ENCODE measurements around the gene MEOX1. TPM values are rescaled to one million over a fixed set of nuclear protein-coding genes. Genes with fewer than 3 reads are reported as not detected.
A peak's percentile ranks its signal among the peaks of the same experiment; 100 is the strongest.

MEOX1 gene
- total and polyA plus RNA-seq, 2 of the 13 experiments (the other 11 are each of a cell fraction or from before 2014, with no cell fraction given): not detected

DNA sequence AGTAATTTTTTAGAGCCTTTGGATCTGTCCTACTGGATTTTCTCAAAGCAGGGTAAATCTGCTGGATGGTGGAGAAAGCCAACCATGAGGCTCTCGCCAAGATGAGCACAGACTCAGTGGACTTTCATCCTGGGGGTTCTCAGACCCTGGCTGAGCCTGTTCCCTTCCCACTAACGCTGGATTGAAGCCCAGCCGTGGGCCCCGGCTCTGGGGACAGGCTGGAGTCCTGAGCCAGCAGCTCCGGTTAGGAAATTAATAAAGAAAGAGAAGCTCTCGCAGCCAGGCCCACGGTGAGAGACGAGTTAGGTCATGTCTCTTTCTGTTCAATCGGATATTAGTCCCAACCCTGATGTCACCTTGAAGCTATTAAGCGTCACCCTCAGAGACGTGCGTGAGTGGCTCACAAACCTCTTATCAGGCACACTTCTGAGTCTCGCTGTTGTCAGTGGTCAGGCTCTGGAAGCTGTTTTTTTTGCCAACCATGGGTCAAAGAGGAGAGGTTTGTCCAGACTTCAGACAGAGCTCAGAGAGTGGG lies 27.1 kb downstream of the MEOX1 start (continued):
- TF ChIP-seq SALL2 (CRISPR knock-in tag; IDR thresholded peaks at IDR 0.05) (no peak), ZFP36 (IDR thresholded peaks at IDR 0.05; ENCODE audit: borderline replicate concordance, low read depth, low read length, partially characterized antibody) (no peak), ZNF552 (CRISPR knock-in tag; IDR thresholded peaks at IDR 0.05; ENCODE audit: borderline replicate concordance) (no peak), SOX6 (IDR thresholded peaks at IDR 0.05) (no peak), SOX6 (CRISPR knock-in tag; IDR thresholded peaks at IDR 0.05) (0 out of 2 replicates have a peak, but pooled peaks have one; percentile 13), ZNF256 (CRISPR knock-in tag; conservative IDR thresholded peaks at IDR 0.05) (0 out of 2 replicates have a peak, but pooled peaks have one; percentile 57), ZZZ3 (CRISPR knock-in tag; IDR thresholded peaks at IDR 0.05; ENCODE audit: borderline replicate concordance) (no peak), FOSL2 (CRISPR knock-in tag; IDR thresholded peaks at IDR 0.05) (no peak), ZNF430 (CRISPR knock-in tag; IDR thresholded peaks at IDR 0.05) (no peak), ATF1 (CRISPR knock-in tag; IDR thresholded peaks at IDR 0.05) (0 out of 2 replicates have a peak, but pooled peaks have one; percentile 26), PHF21A (CRISPR knock-in tag; IDR thresholded peaks at IDR 0.05) (peak; percentile 48; the same call in 1 of the 2 replicates), YEATS2 (CRISPR knock-in tag; IDR thresholded peaks at IDR 0.05; ENCODE audit: borderline replicate concordance) (no peak), SOX13 (IDR thresholded peaks at IDR 0.05) (no peak), SOX13 (CRISPR knock-in tag; conservative IDR thresholded peaks at IDR 0.05 in 1 of 2, IDR thresholded peaks at IDR 0.05 in 1 of 2) (no peak)
- TF ChIP-seq, protein P1, sequence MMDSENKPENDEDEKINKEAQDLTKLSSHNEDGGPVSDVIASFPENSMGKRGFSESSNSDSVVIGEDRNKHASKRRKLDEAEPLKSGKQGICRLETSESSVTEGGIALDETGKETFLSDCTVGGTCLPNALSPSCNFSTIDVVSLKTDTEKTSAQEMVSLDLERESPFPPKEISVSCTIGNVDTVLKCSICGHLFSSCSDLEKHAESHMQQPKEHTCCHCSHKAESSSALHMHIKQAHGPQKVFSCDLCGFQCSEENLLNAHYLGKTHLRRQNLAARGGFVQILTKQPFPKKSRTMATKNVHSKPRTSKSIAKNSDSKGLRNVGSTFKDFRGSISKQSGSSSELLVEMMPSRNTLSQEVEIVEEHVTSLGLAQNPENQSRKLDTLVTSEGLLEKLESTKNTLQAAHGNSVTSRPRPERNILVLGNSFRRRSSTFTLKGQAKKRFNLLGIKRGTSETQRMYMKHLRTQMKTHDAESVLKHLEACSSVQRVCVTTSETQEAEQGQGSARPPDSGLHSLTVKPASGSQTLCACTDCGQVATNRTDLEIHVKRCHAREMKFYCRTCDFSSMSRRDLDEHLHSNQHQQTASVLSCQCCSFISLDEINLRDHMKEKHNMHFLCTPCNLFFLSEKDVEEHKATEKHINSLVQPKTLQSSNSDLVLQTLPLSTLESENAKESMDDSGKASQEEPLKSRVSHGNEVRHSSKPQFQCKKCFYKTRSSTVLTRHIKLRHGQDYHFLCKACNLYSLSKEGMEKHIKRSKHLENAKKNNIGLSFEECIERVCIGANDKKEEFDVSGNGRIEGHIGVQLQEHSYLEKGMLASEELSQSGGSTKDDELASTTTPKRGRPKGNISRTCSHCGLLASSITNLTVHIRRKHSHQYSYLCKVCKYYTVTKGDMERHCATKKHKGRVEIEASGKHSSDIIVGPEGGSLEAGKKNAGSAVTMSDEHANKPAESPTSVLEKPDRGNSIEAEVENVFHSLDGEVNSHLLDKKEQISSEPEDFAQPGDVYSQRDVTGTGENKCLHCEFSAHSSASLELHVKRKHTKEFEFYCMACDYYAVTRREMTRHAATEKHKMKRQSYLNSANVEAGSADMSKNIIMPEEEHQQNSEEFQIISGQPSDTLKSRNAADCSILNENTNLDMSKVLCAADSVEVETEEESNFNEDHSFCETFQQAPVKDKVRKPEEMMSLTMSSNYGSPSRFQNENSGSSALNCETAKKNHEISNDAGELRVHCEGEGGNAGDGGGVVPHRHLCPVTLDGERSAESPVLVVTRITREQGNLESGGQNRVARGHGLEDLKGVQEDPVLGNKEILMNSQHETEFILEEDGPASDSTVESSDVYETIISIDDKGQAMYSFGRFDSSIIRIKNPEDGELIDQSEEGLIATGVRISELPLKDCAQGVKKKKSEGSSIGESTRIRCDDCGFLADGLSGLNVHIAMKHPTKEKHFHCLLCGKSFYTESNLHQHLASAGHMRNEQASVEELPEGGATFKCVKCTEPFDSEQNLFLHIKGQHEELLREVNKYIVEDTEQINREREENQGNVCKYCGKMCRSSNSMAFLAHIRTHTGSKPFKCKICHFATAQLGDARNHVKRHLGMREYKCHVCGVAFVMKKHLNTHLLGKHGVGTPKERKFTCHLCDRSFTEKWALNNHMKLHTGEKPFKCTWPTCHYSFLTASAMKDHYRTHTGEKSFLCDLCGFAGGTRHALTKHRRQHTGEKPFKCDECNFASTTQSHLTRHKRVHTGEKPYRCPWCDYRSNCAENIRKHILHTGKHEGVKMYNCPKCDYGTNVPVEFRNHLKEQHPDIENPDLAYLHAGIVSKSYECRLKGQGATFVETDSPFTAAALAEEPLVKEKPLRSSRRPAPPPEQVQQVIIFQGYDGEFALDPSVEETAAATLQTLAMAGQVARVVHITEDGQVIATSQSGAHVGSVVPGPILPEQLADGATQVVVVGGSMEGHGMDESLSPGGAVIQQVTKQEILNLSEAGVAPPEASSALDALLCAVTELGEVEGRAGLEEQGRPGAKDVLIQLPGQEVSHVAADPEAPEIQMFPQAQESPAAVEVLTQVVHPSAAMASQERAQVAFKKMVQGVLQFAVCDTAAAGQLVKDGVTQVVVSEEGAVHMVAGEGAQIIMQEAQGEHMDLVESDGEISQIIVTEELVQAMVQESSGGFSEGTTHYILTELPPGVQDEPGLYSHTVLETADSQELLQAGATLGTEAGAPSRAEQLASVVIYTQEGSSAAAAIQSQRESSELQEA (CRISPR knock-in tag; IDR thresholded peaks at IDR 0.05; ENCODE audit: not compliant biosample characterization): no peak
- TF ChIP-seq, protein P2, sequence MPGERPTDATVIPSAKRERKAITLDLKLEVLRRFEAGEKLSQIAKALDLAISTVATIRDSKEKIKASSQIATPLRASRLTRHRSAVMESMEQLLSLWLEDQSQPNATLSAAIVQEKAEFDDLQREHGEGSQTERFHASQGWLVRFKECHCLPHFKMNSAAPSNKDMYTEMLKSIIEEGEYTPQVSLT (CRISPR knock-in tag; IDR thresholded peaks at IDR 0.05; ENCODE audit: borderline replicate concordance, low read depth): no peak
- TF ChIP-seq, protein P3, sequence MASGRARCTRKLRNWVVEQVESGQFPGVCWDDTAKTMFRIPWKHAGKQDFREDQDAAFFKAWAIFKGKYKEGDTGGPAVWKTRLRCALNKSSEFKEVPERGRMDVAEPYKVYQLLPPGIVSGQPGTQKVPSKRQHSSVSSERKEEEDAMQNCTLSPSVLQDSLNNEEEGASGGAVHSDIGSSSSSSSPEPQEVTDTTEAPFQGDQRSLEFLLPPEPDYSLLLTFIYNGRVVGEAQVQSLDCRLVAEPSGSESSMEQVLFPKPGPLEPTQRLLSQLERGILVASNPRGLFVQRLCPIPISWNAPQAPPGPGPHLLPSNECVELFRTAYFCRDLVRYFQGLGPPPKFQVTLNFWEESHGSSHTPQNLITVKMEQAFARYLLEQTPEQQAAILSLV (CRISPR knock-in tag; IDR thresholded peaks at IDR 0.05; ENCODE audit: borderline replicate concordance): no peak
